Osteoblast (primary cell): ENCODE results near the gene PYY. TPM values are rescaled to one million over a fixed set of nuclear protein-coding genes. Genes with fewer than 3 reads are reported as not detected.
"Not testable (repeated sequence)": the region's sequence is repeated elsewhere in the genome, so short reads cannot be mapped to it uniquely, and the experiment has no call there.

Source experiments
- DNase-seq: peaks from one replicate; pipeline ENCODE4 v3.0.0; 2011; ENCODE audit warnings: low spot score, mixed read lengths; ENCODE audit not compliant: insufficient read length; ENCODE audit errors: missing footprints
- H2AFZ ChIP-seq: 2 replicates; pipeline ENCODE4 v1.6.0; 2011; ENCODE audit warnings: mild to moderate bottlenecking, low read length
- H3K27ac ChIP-seq: 2 replicates; pipeline ENCODE4 v1.5.1; 2011; ENCODE audit warnings: mild to moderate bottlenecking, low read depth, low read length, moderate library complexity
- H3K27me3 ChIP-seq: 2 replicates; pipeline ENCODE4 v1.6.0; 2012; ENCODE audit warnings: mild to moderate bottlenecking, control low read depth, inconsistent platforms, low read length, moderate library complexity; ENCODE audit not compliant: insufficient read depth
- H3K36me3 ChIP-seq: 2 replicates; pipeline ENCODE4 v1.5.1; 2011; ENCODE audit warnings: mild to moderate bottlenecking, low read length, control low read depth, moderate library complexity; ENCODE audit not compliant: insufficient read depth
- H3K4me1 ChIP-seq: 2 replicates; pipeline ENCODE4 v1.5.1; 2011; ENCODE audit warnings: mild to moderate bottlenecking, low read length, control low read depth, moderate library complexity; ENCODE audit not compliant: insufficient read depth
- H3K4me2 ChIP-seq: 2 replicates; pipeline ENCODE4 v1.6.0; 2011; ENCODE audit warnings: mild to moderate bottlenecking, low read length; ENCODE audit not compliant: insufficient read depth
- H3K4me3 ChIP-seq: fragments of 200-600 bp; sonication (generic); 3 replicates; pipeline ENCODE4 v1.5.1; 2012; ENCODE audit warnings: mild to moderate bottlenecking, low read length, inconsistent platforms; ENCODE audit not compliant: insufficient read depth
- H3K79me2 ChIP-seq: 2 replicates; pipeline ENCODE4 v1.6.0; 2012; ENCODE audit warnings: mild to moderate bottlenecking, low read length, control low read depth, inconsistent platforms; ENCODE audit not compliant: insufficient read depth
- H3K9me3 ChIP-seq: 2 replicates; pipeline ENCODE4 v1.5.1; 2011; ENCODE audit warnings: low read depth, low read length, control low read depth
- H4K20me1 ChIP-seq: 2 replicates; pipeline ENCODE4 v1.6.0; 2012; ENCODE audit warnings: mild to moderate bottlenecking, low read length, control low read depth; ENCODE audit not compliant: insufficient read depth
- total RNA-seq: library from RNA; depleted of rRNA; stranded (reverse); fragments of >200 nt; gene quantifications from 2 replicates; pipeline ENCODE4 v1.2.3, GENCODE V29; 2012
- TF ChIP-seq, protein P1 (sequence below): IDR thresholded peaks from 2 replicates; pipeline ENCODE4 v1.5.1; 2011; ENCODE audit warnings: mild to moderate bottlenecking, low read depth, low read length, moderate library complexity; ENCODE audit errors: extremely low read depth

Gene PYY
- total RNA-seq, 1 donor, result not detected

DNA sequence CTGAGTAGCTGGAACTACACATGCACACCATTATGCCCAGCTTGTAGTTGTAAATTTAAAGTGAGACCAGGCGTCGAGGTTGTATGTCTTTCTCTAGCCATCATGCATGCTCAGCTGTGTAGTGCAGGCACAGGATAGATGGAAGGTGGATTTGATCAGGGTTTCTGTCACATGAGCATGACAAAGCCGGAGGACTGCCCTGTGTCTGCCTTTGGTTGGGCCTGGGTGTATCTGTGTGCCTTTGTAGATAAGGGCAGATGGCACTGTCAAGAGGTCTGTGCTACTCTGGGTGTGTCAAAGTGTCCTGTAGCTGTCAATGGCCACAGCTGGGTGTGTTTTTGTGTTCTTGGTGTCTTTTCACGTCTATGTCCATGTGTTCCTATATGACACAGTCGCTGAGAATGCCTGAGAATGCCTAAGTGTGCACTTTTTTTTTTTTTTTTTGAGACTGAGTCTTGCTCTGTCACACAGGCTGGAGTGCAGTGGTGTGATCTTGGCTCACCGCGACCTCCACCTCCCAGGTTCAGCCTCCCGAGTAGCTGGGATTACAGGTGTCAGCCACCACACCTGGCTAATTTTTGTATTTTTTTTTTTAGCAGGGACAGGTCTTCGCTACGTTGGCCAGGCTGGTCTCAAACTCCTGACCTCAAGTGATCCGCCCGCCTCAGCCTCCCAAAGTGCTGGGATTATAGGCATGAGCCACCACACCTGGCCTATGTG lies 46.6 kb upstream of the PYY start:
- TF ChIP-seq, protein P1, sequence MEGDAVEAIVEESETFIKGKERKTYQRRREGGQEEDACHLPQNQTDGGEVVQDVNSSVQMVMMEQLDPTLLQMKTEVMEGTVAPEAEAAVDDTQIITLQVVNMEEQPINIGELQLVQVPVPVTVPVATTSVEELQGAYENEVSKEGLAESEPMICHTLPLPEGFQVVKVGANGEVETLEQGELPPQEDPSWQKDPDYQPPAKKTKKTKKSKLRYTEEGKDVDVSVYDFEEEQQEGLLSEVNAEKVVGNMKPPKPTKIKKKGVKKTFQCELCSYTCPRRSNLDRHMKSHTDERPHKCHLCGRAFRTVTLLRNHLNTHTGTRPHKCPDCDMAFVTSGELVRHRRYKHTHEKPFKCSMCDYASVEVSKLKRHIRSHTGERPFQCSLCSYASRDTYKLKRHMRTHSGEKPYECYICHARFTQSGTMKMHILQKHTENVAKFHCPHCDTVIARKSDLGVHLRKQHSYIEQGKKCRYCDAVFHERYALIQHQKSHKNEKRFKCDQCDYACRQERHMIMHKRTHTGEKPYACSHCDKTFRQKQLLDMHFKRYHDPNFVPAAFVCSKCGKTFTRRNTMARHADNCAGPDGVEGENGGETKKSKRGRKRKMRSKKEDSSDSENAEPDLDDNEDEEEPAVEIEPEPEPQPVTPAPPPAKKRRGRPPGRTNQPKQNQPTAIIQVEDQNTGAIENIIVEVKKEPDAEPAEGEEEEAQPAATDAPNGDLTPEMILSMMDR, result no peak
- no peak overlapping the region for H3K4me3 ChIP-seq
- H3K4me2 ChIP-seq, result no peak overlapping the region
- H2AFZ ChIP-seq, result no peak overlapping the region
- no peaks in the 10 kb centered on the region for H4K20me1 ChIP-seq
- no peaks in the 10 kb centered on the region for H3K79me2 ChIP-seq
- H3K27ac ChIP-seq, result no peak overlapping the region
- H3K9me3 ChIP-seq, result no peaks in the 10 kb centered on the region
- peaks cover 23% of the 10 kb centered on the region for H3K4me1 ChIP-seq
- no peaks in the 10 kb centered on the region for H3K36me3 ChIP-seq
- H3K27me3 ChIP-seq, result peaks cover 10% of the 10 kb centered on the region
- DNase-seq, result peak; percentile 30

DNA sequence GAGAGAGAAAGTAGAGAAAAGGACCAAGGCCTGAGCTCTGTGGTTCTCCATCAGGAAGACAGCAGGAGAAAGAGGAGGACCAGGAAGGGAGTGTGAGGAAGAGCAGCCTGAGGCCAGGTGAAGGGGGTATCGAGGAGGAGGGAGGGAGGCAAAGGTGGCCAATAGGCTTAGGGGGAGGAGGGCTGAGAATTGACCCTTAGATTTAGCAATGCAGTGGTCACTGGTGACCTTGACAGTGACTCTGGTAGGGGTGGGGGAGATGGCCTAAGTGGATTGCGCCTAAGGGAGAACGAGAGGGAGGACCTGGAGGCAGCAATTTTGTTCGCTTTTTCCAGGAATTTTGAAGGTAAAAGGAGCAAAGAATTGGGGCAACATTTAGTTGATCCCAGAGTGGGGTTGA lies 45.3 kb upstream of the PYY start:
- H3K79me2 ChIP-seq, result no peaks in the 10 kb centered on the region
- no peak overlapping the region for H3K4me3 ChIP-seq
- DNase-seq, result peak; percentile 8
- H3K36me3 ChIP-seq, result no peaks in the 10 kb centered on the region
- peak overlapping the region; percentile 27 for H2AFZ ChIP-seq
- peak overlapping the region; percentile 35 for H3K4me2 ChIP-seq
- H3K9me3 ChIP-seq, result no peaks in the 10 kb centered on the region
- H3K27me3 ChIP-seq, result peaks cover 13% of the 10 kb centered on the region
- H4K20me1 ChIP-seq, result no peaks in the 10 kb centered on the region
- H3K4me1 ChIP-seq, result peaks cover 27% of the 10 kb centered on the region
- TF ChIP-seq, protein P1, result no peak
- H3K27ac ChIP-seq, result no peak overlapping the region

DNA sequence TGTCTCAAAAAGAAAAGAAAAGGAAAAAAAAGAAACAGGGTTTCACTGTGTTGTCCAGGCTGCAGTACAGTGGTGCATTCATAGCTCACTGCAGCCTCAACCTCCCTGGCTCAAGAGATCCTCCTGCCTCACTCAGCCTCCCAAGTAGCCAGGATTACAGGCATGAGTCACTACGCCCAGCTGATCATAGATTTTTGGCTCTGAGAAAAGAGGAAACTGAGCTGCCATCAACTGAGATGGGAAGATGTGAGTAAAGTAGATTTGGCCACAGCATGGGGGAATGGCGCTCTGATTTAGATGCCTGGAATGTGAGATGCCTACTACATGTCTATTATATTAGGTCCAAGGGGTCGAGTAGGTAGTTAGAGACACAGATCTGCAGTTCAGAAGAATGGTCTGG lies 44.8 kb upstream of the PYY start:
- H3K4me2 ChIP-seq, result peak overlapping the region; percentile 35
- no peak overlapping the region for H3K4me3 ChIP-seq
- no peaks in the 10 kb centered on the region for H3K79me2 ChIP-seq
- peak overlapping the region; percentile 27 for H2AFZ ChIP-seq
- TF ChIP-seq, protein P1, result no peak
- peaks cover 14% of the 10 kb centered on the region for H3K27me3 ChIP-seq
- H3K9me3 ChIP-seq, result no peaks in the 10 kb centered on the region
- H3K27ac ChIP-seq, result no peak overlapping the region
- H3K36me3 ChIP-seq, result no peaks in the 10 kb centered on the region
- no peak for DNase-seq
- H3K4me1 ChIP-seq, result peaks cover 27% of the 10 kb centered on the region
- no peaks in the 10 kb centered on the region for H4K20me1 ChIP-seq

DNA sequence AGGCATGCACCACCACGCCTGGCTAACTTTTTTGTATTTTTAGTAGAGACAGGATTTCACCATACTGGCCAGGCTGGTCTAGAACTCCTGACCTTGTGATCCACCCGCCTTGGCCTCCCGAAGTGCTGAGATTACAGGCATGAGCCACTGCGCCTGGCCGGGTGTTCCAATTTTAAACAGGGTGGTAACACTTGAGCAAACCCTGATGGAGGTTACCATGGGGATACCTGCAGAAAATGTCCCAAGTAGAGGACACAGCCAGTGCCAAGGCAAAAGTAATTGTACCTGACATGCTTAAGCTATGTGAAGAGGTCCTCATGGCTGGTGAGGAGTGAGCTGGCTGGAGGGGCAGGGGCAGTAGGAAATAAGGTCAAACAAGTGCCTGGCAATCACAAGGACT lies 43.4 kb upstream of the PYY start:
- Histone ChIP-seq H3K4me1 (peaks cover 21% of the 10 kb centered on the region), H3K27me3 (peaks cover 14% of the 10 kb centered on the region)
- H4K20me1 ChIP-seq, H3K27ac ChIP-seq, H3K4me2 ChIP-seq, H3K79me2 ChIP-seq, H3K9me3 ChIP-seq, H2AFZ ChIP-seq, H3K36me3 ChIP-seq, DNase-seq, H3K4me3 ChIP-seq: not testable (repeated sequence)
